BE2C (cell line): ENCODE results near the gene HBP1.
"Not testable (repeated sequence)": the region's sequence is repeated elsewhere in the genome, so short reads cannot be mapped to it uniquely, and the experiment has no call there.

Experiments used
- DNase-seq: peaks from one replicate; pipeline ENCODE4 v3.0.0-alpha.2; 2020
- H3K27me3 ChIP-seq: fragments of 250-450 bp; sonication (Bioruptor Pico); 2 replicates; pipeline ENCODE4 v1.5.1; 2020; ENCODE audit warnings: mild to moderate bottlenecking
- H3K36me3 ChIP-seq: fragments of 250-450 bp; sonication (Bioruptor Pico); 2 replicates; pipeline ENCODE4 v1.5.1; 2020; ENCODE audit warnings: mild to moderate bottlenecking
- H3K4me1 ChIP-seq: fragments of 250-450 bp; sonication (Bioruptor Pico); 2 replicates; pipeline ENCODE4 v1.5.1; 2020
- H3K4me3 ChIP-seq: 2 replicates; pipeline ENCODE4 v1.5.1; 2011; ENCODE audit warnings: low read depth, low read length
- H3K9me3 ChIP-seq: fragments of 250-450 bp; sonication (Bioruptor Pico); 2 replicates; pipeline ENCODE4 v1.5.1; 2020
- TF ChIP-seq, protein P1 (sequence below): IDR thresholded peaks from 2 replicates; pipeline ENCODE4 v1.5.1; 2012; ENCODE audit warnings: mild to moderate bottlenecking, low read depth, low read length

The HBP1 gene

GRCh38 chr7:107220356-107220755, 51.6 kb downstream of the HBP1 start:
- H3K4me3 ChIP-seq, result no peak overlapping the region

GRCh38 chr7:107220806-107221205, 52.0 kb downstream of the HBP1 start:
- not testable (repeated sequence) for H3K4me1 ChIP-seq, H3K36me3 ChIP-seq, H3K9me3 ChIP-seq, H3K4me3 ChIP-seq, H3K27me3 ChIP-seq, DNase-seq

More at GRCh38 chr7:107220356-107220755, 51.6 kb downstream of the HBP1 start:
- Histone ChIP-seq H3K9me3 (no peaks in the 10 kb centered on the region), H3K4me1 (no peaks in the 10 kb centered on the region), H3K27me3 (no peaks in the 10 kb centered on the region), H3K36me3 (no peaks in the 10 kb centered on the region)
- DNase-seq, result no peak
- TF ChIP-seq, protein P1, sequence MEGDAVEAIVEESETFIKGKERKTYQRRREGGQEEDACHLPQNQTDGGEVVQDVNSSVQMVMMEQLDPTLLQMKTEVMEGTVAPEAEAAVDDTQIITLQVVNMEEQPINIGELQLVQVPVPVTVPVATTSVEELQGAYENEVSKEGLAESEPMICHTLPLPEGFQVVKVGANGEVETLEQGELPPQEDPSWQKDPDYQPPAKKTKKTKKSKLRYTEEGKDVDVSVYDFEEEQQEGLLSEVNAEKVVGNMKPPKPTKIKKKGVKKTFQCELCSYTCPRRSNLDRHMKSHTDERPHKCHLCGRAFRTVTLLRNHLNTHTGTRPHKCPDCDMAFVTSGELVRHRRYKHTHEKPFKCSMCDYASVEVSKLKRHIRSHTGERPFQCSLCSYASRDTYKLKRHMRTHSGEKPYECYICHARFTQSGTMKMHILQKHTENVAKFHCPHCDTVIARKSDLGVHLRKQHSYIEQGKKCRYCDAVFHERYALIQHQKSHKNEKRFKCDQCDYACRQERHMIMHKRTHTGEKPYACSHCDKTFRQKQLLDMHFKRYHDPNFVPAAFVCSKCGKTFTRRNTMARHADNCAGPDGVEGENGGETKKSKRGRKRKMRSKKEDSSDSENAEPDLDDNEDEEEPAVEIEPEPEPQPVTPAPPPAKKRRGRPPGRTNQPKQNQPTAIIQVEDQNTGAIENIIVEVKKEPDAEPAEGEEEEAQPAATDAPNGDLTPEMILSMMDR, result no peak

- Histone ChIP-seq H3K9me3 (no peaks in the 10 kb centered on the region), H3K4me3 (no peak overlapping the region), H3K27me3 (no peaks in the 10 kb centered on the region), H3K4me1 (no peaks in the 10 kb centered on the region), H3K36me3 (no peaks in the 10 kb centered on the region)
- TF ChIP-seq, protein P1, result no peak
- no peak for DNase-seq
These were observed 55.8 kb downstream of the HBP1 start for GRCh38 chr7:107224374-107225223.

DNA sequence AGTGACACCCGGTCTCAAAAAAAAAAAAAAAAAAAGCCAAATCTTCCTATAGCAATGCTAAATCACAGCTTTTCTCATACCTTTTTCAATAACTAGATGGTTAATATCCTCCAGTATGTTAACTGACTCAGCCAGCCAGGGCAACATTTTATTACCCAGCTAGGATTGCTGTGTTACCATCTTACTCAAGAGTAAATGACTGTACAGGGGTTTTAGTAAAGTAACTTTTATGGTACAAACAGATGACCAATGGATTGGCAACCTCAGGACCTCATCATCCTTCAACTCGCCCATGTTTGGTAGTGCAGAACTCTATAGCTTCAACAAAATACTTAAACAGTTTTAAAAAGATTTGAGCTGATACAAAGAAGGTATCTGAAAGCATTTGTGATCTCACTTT, 59.5 kb downstream of the HBP1 start:
- TF ChIP-seq, protein P1, result no peak

GRCh38 chr7:107230334-107230733, 61.5 kb downstream of the HBP1 start:
- TF ChIP-seq, protein P1, result no peak
- no peaks in the 10 kb centered on the region for H3K27me3 ChIP-seq
- H3K4me1 ChIP-seq, result no peaks in the 10 kb centered on the region; the same call in 1 of the 2 replicates
- H3K9me3 ChIP-seq, result no peaks in the 10 kb centered on the region
- H3K36me3 ChIP-seq, result no peaks in the 10 kb centered on the region
- no peak overlapping the region for H3K4me3 ChIP-seq
- DNase-seq, result no peak

More for the DNA sequence above, 59.5 kb downstream of the HBP1 start:
- no peaks in the 10 kb centered on the region for H3K36me3 ChIP-seq
- no peaks in the 10 kb centered on the region for H3K4me1 ChIP-seq
- H3K27me3 ChIP-seq, result no peaks in the 10 kb centered on the region
- H3K9me3 ChIP-seq, result no peaks in the 10 kb centered on the region
- no peak overlapping the region for H3K4me3 ChIP-seq
- DNase-seq, result no peak

GRCh38 chr7:107232568-107233090, 63.8 kb downstream of the HBP1 start:
- Histone ChIP-seq H3K4me3 (no peak overlapping the region), H3K36me3 (no peaks in the 10 kb centered on the region), H3K27me3 (no peaks in the 10 kb centered on the region), H3K9me3 (no peaks in the 10 kb centered on the region), H3K4me1 (no peaks in the 10 kb centered on the region; the same call in 1 of the 2 replicates)
- TF ChIP-seq, protein P1, result no peak
- DNase-seq, result no peak
